Uterus (tissue), 2 donors: ENCODE data around the gene ASAP2.

Experiments used
- POLR2A ChIP-seq, 2 donors: fragments of 450-650 bp; IDR thresholded peaks; one replicate each; pipeline ENCODE4 v1.6.1; 2016; ENCODE audit warnings: antibody characterized with exemption in 2 of 2, mild to moderate bottlenecking in 1 of 2, moderate library complexity in 1 of 2
- TF ChIP-seq, protein P1 (sequence below), 4 experiments: fragments of 200-600 bp in 2 of 4; fragments of 450-650 bp in 2 of 4; sonication (generic) in 2 of 4; IDR thresholded peaks; one replicate each; pipeline ENCODE4 v1.5.1; 2016 to 2019; ENCODE audit warnings: antibody characterized with exemption in 4 of 4, mild to moderate bottlenecking in 2 of 4, moderate library complexity in 1 of 4

- TF ChIP-seq, protein P1, sequence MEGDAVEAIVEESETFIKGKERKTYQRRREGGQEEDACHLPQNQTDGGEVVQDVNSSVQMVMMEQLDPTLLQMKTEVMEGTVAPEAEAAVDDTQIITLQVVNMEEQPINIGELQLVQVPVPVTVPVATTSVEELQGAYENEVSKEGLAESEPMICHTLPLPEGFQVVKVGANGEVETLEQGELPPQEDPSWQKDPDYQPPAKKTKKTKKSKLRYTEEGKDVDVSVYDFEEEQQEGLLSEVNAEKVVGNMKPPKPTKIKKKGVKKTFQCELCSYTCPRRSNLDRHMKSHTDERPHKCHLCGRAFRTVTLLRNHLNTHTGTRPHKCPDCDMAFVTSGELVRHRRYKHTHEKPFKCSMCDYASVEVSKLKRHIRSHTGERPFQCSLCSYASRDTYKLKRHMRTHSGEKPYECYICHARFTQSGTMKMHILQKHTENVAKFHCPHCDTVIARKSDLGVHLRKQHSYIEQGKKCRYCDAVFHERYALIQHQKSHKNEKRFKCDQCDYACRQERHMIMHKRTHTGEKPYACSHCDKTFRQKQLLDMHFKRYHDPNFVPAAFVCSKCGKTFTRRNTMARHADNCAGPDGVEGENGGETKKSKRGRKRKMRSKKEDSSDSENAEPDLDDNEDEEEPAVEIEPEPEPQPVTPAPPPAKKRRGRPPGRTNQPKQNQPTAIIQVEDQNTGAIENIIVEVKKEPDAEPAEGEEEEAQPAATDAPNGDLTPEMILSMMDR (IDR thresholded peaks at IDR 0.05), result no peak
- TF ChIP-seq POLR2A (IDR thresholded peaks at IDR 0.05), result no peak
Observed at GRCh38 chr2:9285385-9285920, 78.8 kb downstream of the ASAP2 start.
